Body of pancreas (tissue), 4 donors: Measurements from ENCODE around the gene SEL1L3.

Source experiments
- POLR2A ChIP-seq, 3 donors: fragments of 450-650 bp; IDR thresholded peaks; one replicate each; pipeline ENCODE4 v1.6.1; 2016; ENCODE audit warnings: antibody characterized with exemption in 3 of 3, mild to moderate bottlenecking in 2 of 3
- TF ChIP-seq, protein P1 (sequence below), 7 experiments: fragments of 450-650 bp in 4 of 7; fragments of 200-600 bp in 3 of 7; sonication (generic) in 3 of 7; IDR thresholded peaks; one replicate each; pipeline ENCODE4 v1.5.1; 2016 to 2019; ENCODE audit warnings: antibody characterized with exemption in 7 of 7

- TF ChIP-seq POLR2A (IDR thresholded peaks at IDR 0.05), result no peak
- TF ChIP-seq, protein P1, sequence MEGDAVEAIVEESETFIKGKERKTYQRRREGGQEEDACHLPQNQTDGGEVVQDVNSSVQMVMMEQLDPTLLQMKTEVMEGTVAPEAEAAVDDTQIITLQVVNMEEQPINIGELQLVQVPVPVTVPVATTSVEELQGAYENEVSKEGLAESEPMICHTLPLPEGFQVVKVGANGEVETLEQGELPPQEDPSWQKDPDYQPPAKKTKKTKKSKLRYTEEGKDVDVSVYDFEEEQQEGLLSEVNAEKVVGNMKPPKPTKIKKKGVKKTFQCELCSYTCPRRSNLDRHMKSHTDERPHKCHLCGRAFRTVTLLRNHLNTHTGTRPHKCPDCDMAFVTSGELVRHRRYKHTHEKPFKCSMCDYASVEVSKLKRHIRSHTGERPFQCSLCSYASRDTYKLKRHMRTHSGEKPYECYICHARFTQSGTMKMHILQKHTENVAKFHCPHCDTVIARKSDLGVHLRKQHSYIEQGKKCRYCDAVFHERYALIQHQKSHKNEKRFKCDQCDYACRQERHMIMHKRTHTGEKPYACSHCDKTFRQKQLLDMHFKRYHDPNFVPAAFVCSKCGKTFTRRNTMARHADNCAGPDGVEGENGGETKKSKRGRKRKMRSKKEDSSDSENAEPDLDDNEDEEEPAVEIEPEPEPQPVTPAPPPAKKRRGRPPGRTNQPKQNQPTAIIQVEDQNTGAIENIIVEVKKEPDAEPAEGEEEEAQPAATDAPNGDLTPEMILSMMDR (IDR thresholded peaks at IDR 0.05), result no peak
Observed at GRCh38 chr4:25704516-25704915, 158.3 kb downstream of the SEL1L3 start.
